Endodermal cell (in vitro differentiated cells): ENCODE results near the gene CCDC9B. TPM values are rescaled to one million over a fixed set of nuclear protein-coding genes. Genes with fewer than 3 reads are reported as not detected.

Experiments
- DNase-seq: peaks from one replicate; pipeline ENCODE4 v3.0.0-alpha.2; 2017
- H3K27ac ChIP-seq: 2 replicates; pipeline ENCODE4 v1.5.1; 2013; ENCODE audit warnings: mild to moderate bottlenecking, low read depth, low read length, moderate library complexity
- H3K27me3 ChIP-seq: 2 replicates; pipeline ENCODE4 v1.6.1; 2013; ENCODE audit warnings: mild to moderate bottlenecking, low read length, moderate library complexity; ENCODE audit not compliant: insufficient read depth, control insufficient read depth, poor library complexity, severe bottlenecking
- H3K36me3 ChIP-seq: 2 replicates; pipeline ENCODE4 v1.7.0; 2013; ENCODE audit warnings: mild to moderate bottlenecking, low read length, moderate library complexity; ENCODE audit not compliant: control insufficient read depth, insufficient read depth
- H3K4me1 ChIP-seq: one replicate; pipeline ENCODE4 v1.7.0; 2013; ENCODE audit warnings: low read length; ENCODE audit not compliant: control insufficient read depth, insufficient read depth
- H3K4me3 ChIP-seq: 2 replicates; pipeline ENCODE4 v1.5.1; 2013; ENCODE audit warnings: mild to moderate bottlenecking, low read length, moderate library complexity
- H3K9ac ChIP-seq: 2 replicates; pipeline ENCODE4 v1.6.1; 2013; ENCODE audit warnings: mild to moderate bottlenecking, low read length, moderate library complexity; ENCODE audit not compliant: poor library complexity, severe bottlenecking; ENCODE audit errors: extremely low read depth
- H3K9me3 ChIP-seq: 2 replicates; pipeline ENCODE4 v1.6.1; 2013; ENCODE audit warnings: mild to moderate bottlenecking, low read length, moderate library complexity; ENCODE audit not compliant: control insufficient read depth
- H3K27ac Mint-ChIP-seq: 2 replicates; pipeline ENCODE4 v1.8.0; 2020; ENCODE audit warnings: mixed read lengths
- H3K27me3 Mint-ChIP-seq: 2 replicates; pipeline ENCODE4 v1.8.0; 2021; ENCODE audit warnings: mild to moderate bottlenecking, mixed read lengths; ENCODE audit not compliant: insufficient read depth
- H3K36me3 Mint-ChIP-seq: 2 replicates; pipeline ENCODE4 v1.8.0; 2020; ENCODE audit warnings: low read depth, mixed read lengths
- H3K4me1 Mint-ChIP-seq: 2 replicates; pipeline ENCODE4 v1.8.0; 2020; ENCODE audit warnings: mixed read lengths
- H3K4me3 Mint-ChIP-seq: 2 replicates; pipeline ENCODE4 v1.8.0; 2020; ENCODE audit warnings: mild to moderate bottlenecking, moderate library complexity, mixed read lengths
- H3K9me3 Mint-ChIP-seq: 2 replicates; pipeline ENCODE4 v1.8.0; 2020; ENCODE audit warnings: mild to moderate bottlenecking, mixed read lengths
- WGBS, 2 experiments: methylation state at CpG; one replicate each; pipeline versions ENCODE4 v1.1.5 to v1.1.7; 2013; ENCODE audit warnings: missing lambda C conversion rate in 2 of 2, mixed read lengths in 1 of 2; ENCODE audit not compliant: insufficient coverage in 1 of 2, insufficient read length in 1 of 2; 5-methylcytosine and 5-hydroxymethylcytosine counted together
- total RNA-seq, 2 donors: library from RNA; stranded (reverse); fragmentation: NEBNext Ultra II Directional in 1 of 2; extraction: Animal tissue kit (Norgen Biotek cat#: 25700) in 1 of 2; gene quantifications; 2 replicates in 1 of 2; 3 replicates in 1 of 2; pipeline ENCODE4 v1.2.1, GENCODE V29; 2021
- TF ChIP-seq, protein P1 (sequence below): fragments of 200-600 bp; sonication (generic); conservative IDR thresholded peaks from 2 replicates; pipeline ENCODE4 v1.5.0; 2021; ENCODE audit warnings: antibody characterized with exemption, mild to moderate bottlenecking

CCDC9B gene
- total RNA-seq, 2 donors from 2014 or later, result 0.15 to 0.42 TPM

DNA sequence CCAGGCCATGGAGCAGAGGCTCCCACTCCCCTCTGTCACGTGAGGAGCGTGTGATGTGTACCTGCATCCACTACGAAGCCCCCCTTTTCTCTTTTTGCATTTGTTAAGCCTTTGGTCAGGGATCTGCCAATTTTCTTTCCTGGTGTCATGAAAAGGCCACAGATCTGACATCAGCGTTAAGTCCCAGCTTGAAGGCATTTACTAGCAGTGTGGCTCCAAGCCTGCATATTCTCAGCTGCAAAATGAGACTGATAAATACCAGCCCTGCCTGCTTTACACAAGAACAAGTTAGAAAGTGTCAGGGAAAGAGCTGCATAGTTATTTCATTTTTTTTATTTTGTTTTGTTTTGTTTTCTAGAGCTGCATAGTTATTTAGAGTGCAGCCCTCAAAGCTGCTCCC, 55.6 kb downstream of the CCDC9B start:
- 46 to 47% methylated on average over 4 of the region's 4 CpGs for WGBS, 2 experiments
- peaks cover 4% of the 10 kb centered on the region for H3K4me1 Mint-ChIP-seq
- no peaks in the 10 kb centered on the region for H3K9me3 Mint-ChIP-seq
- H3K36me3 Mint-ChIP-seq, result no peaks in the 10 kb centered on the region
- peaks cover 90% of the 10 kb centered on the region for H3K27me3 Mint-ChIP-seq
- no peaks in the 10 kb centered on the region for H3K36me3 ChIP-seq
- no peaks in the 10 kb centered on the region for H3K4me1 ChIP-seq
- no peaks in the 10 kb centered on the region for H3K9me3 ChIP-seq
- no peak overlapping the region for H3K9ac ChIP-seq
- peaks cover 100% of the 10 kb centered on the region for H3K27me3 ChIP-seq
- H3K27ac ChIP-seq, result no peak overlapping the region
- no peak overlapping the region for H3K4me3 Mint-ChIP-seq
- TF ChIP-seq, protein P1, sequence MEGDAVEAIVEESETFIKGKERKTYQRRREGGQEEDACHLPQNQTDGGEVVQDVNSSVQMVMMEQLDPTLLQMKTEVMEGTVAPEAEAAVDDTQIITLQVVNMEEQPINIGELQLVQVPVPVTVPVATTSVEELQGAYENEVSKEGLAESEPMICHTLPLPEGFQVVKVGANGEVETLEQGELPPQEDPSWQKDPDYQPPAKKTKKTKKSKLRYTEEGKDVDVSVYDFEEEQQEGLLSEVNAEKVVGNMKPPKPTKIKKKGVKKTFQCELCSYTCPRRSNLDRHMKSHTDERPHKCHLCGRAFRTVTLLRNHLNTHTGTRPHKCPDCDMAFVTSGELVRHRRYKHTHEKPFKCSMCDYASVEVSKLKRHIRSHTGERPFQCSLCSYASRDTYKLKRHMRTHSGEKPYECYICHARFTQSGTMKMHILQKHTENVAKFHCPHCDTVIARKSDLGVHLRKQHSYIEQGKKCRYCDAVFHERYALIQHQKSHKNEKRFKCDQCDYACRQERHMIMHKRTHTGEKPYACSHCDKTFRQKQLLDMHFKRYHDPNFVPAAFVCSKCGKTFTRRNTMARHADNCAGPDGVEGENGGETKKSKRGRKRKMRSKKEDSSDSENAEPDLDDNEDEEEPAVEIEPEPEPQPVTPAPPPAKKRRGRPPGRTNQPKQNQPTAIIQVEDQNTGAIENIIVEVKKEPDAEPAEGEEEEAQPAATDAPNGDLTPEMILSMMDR, result no peak
- H3K27ac Mint-ChIP-seq, result no peak overlapping the region
- H3K4me3 ChIP-seq, result no peak overlapping the region
- no peak for DNase-seq

DNA sequence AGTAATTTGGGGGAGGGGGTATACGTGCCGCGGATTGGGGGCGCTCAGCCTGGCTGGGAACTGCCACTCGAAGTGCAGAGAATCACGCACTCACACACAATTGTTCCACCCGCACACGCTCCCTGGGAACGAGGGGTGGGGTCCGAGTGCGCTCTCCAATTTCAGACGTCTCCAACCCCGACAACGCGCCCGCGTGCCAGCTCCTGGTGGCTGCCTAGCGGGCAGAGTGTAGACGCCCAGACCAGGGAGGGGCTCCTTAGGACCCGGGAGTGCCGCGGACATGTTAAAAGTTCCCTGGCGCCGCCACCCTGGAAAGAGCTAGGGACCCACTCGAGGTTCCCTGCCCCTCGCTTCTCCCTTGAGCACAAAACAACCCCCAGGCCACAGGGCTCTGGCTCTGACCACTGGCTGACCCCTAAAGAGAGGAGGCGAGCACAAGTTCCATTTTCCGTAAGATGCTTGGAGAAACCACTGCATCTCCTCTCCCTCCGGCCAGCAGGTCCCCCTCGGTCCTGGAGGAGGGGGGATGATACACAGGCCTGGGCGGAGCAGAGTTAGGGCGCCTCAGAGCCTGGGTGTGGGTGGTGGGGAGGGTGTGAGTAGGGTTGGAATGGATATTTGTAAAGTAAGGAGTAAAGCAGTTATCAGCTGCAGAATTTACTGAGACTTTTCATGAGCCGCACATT, 57.0 kb downstream of the CCDC9B start:
- no peaks in the 10 kb centered on the region for H3K4me1 ChIP-seq
- 20 to 25% methylated on average over 13 to 33 of the region's 33 CpGs for WGBS, 2 experiments
- TF ChIP-seq, protein P1, result no peak
- no peak overlapping the region for H3K4me3 ChIP-seq
- Mint-ChIP-seq H3K4me3 (peak overlapping the region; percentile 36), H3K27me3 (peaks cover 89% of the 10 kb centered on the region), H3K36me3 (no peaks in the 10 kb centered on the region), H3K9me3 (no peaks in the 10 kb centered on the region), H3K27ac (no peak overlapping the region), H3K4me1 (peaks cover 9% of the 10 kb centered on the region)
- no peak overlapping the region for H3K27ac ChIP-seq
- H3K27me3 ChIP-seq, result peaks cover 100% of the 10 kb centered on the region
- no peak overlapping the region for H3K9ac ChIP-seq
- no peaks in the 10 kb centered on the region for H3K9me3 ChIP-seq
- DNase-seq, result no peak
- no peaks in the 10 kb centered on the region for H3K36me3 ChIP-seq

DNA sequence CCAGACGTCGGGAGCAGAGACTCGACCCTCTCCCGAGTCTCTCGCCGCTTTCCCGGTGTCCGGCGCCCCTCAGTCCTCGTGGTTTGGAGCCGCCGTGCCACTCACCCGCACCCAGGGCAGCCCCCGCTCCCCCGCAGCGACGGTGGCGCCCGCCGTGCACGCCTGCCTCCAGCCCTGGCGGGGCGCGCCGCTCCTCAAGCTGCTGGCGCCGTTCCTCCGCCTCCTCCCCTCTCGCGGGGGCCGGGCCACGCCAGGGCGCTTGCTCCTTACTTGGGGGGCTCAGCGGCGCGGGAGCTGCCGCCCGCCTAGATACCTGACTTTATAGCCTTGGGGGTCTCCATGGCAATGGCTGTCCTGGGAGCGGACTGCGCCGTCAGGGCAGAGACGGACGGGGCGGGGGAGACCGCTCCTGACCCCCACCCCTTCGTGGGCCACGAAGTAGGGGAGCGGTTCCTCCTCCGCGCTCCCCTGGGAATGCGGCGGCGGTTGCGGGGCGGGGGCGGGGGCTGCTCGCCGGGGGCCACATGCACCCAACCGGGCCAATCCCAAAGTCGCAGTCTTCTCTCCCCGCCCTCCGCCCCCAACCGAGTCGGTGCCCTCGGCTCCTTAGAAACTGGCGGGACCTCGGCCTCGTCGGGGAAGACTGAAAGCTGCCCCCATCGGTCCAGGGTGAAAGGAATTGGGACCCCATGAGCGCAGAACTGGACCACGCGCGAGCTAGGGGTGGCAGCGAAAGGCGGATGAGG, 57.7 kb downstream of the CCDC9B start, which contains the start of gene ANKRD63:
ANKRD63 (minus strand) TSS at position 196 of the 746 bp plus-strand sequence. CDS start 478 bp downstream, outside the sequence.
- Histone ChIP-seq H3K4me3 (peak within 1 kb of the TSS; percentile 45), H3K27ac (no peak within 1 kb of the TSS), H3K9me3 (no peaks in the 10 kb centered on the region), H3K36me3 (no peaks in the 10 kb centered on the region), H3K4me1 (no peaks in the 10 kb centered on the region), H3K27me3 (peaks cover 100% of the 10 kb centered on the region), H3K9ac (no peak within 1 kb of the TSS)
- Mint-ChIP-seq H3K9me3 (no peaks in the 10 kb centered on the region), H3K4me1 (peaks cover 14% of the 10 kb centered on the region), H3K4me3 (peak within 1 kb of the TSS; percentile 36), H3K27ac (no peak within 1 kb of the TSS), H3K27me3 (peaks cover 89% of the 10 kb centered on the region), H3K36me3 (no peaks in the 10 kb centered on the region)
- 1 to 2% methylated on average over 25 to 76 of the region's 76 CpGs for WGBS, 2 experiments
- DNase-seq, result no peak
- TF ChIP-seq, protein P1, result no peak
